Muscle layer of duodenum (tissue), 2 donors: ENCODE measurements around the gene DEDD2.

Experiments used
- H3K27ac ChIP-seq: one replicate; pipeline ENCODE4 v1.7.0; 2013; ENCODE audit warnings: mild to moderate bottlenecking, low read length
- H3K27me3 ChIP-seq: one replicate; pipeline ENCODE4 v1.7.0; 2013; ENCODE audit warnings: low read depth, mild to moderate bottlenecking, control low read depth, low read length
- H3K36me3 ChIP-seq, 2 donors: one replicate each; pipeline ENCODE4 v1.7.0; 2013; ENCODE audit warnings: low read length in 2 of 2, control low read depth in 1 of 2, mild to moderate bottlenecking in 1 of 2; ENCODE audit not compliant: insufficient read depth in 2 of 2, control insufficient read depth in 1 of 2
- H3K4me1 ChIP-seq, 2 donors: one replicate each; pipeline ENCODE4 v1.7.0; 2013; ENCODE audit warnings: low read length in 2 of 2, mild to moderate bottlenecking in 2 of 2, control low read depth in 1 of 2, moderate library complexity in 1 of 2; ENCODE audit not compliant: insufficient read depth in 2 of 2, control insufficient read depth in 1 of 2
- H3K4me3 ChIP-seq, 2 donors: one replicate each; pipeline ENCODE4 v1.7.0; 2013; ENCODE audit warnings: low read length in 2 of 2, low read depth in 1 of 2, mild to moderate bottlenecking in 1 of 2
- H3K9me3 ChIP-seq, 2 donors: one replicate each; pipeline ENCODE4 v1.7.0; 2013; ENCODE audit warnings: low read length in 2 of 2, control low read depth in 1 of 2, mild to moderate bottlenecking in 1 of 2; ENCODE audit not compliant: control insufficient read depth in 1 of 2
- donor health status: healthy.

Gene DEDD2

GRCh38 chr19:42156571-42156970 is 60.9 kb downstream of the DEDD2 start:
- Histone ChIP-seq H3K4me3 (no peak overlapping the region), H3K4me1 (no peaks in the 10 kb centered on the region), H3K36me3 (no peaks in the 10 kb centered on the region), H3K9me3 (no peaks in the 10 kb centered on the region), H3K27ac (no peak overlapping the region), H3K27me3 (peaks cover 5% of the 10 kb centered on the region)

- Histone ChIP-seq H3K36me3 (no peaks in the 10 kb centered on the region), H3K4me1 (no peaks in the 10 kb centered on the region), H3K27ac (no peak overlapping the region), H3K27me3 (peaks cover 5% of the 10 kb centered on the region), H3K4me3 (no peak overlapping the region), H3K9me3 (no peaks in the 10 kb centered on the region)
Observed at GRCh38 chr19:42155796-42156195, 61.7 kb downstream of the DEDD2 start.

GRCh38 chr19:42154471-42155323 is 62.8 kb downstream of the DEDD2 start:
- H3K9me3 ChIP-seq = no peaks in the 10 kb centered on the region
- no peak overlapping the region for H3K4me3 ChIP-seq
- H3K27me3 ChIP-seq = peaks cover 5% of the 10 kb centered on the region
- no peaks in the 10 kb centered on the region for H3K36me3 ChIP-seq
- H3K27ac ChIP-seq = no peak overlapping the region
- H3K4me1 ChIP-seq = no peaks in the 10 kb centered on the region

GRCh38 chr19:42153672-42154433 is 63.6 kb downstream of the DEDD2 start:
- Histone ChIP-seq H3K27me3 (peaks cover 5% of the 10 kb centered on the region), H3K4me3 (no peak overlapping the region), H3K4me1 (no peaks in the 10 kb centered on the region), H3K27ac (no peak overlapping the region), H3K9me3 (no peaks in the 10 kb centered on the region), H3K36me3 (no peaks in the 10 kb centered on the region)

GRCh38 chr19:42152910-42153671 is 64.4 kb downstream of the DEDD2 start:
- Histone ChIP-seq H3K36me3 (no peaks in the 10 kb centered on the region), H3K27me3 (peaks cover 5% of the 10 kb centered on the region), H3K27ac (no peak overlapping the region), H3K4me1 (no peaks in the 10 kb centered on the region), H3K4me3 (no peak overlapping the region), H3K9me3 (no peaks in the 10 kb centered on the region)

GRCh38 chr19:42151782-42152684 is 65.4 kb downstream of the DEDD2 start:
- no peaks in the 10 kb centered on the region for H3K9me3 ChIP-seq
- H3K4me3 ChIP-seq = no peak overlapping the region
- no peak overlapping the region for H3K27ac ChIP-seq
- no peaks in the 10 kb centered on the region for H3K36me3 ChIP-seq
- H3K27me3 ChIP-seq = peaks cover 5% of the 10 kb centered on the region
- no peaks in the 10 kb centered on the region for H3K4me1 ChIP-seq

GRCh38 chr19:42150911-42151361 is 66.5 kb downstream of the DEDD2 start:
- Histone ChIP-seq H3K27me3 (peaks cover 5% of the 10 kb centered on the region), H3K4me1 (no peaks in the 10 kb centered on the region)

GRCh38 chr19:42150364-42150763 is 67.1 kb downstream of the DEDD2 start:
- Histone ChIP-seq H3K27ac (no peak overlapping the region), H3K36me3 (no peaks in the 10 kb centered on the region), H3K9me3 (no peaks in the 10 kb centered on the region), H3K4me1 (no peaks in the 10 kb centered on the region), H3K27me3 (peaks cover 4% of the 10 kb centered on the region), H3K4me3 (no peak overlapping the region)

More at GRCh38 chr19:42150911-42151361, 66.5 kb downstream of the DEDD2 start:
- Histone ChIP-seq H3K36me3 (no peaks in the 10 kb centered on the region), H3K4me3 (no peak overlapping the region), H3K9me3 (no peaks in the 10 kb centered on the region), H3K27ac (no peak overlapping the region)

GRCh38 chr19:42149447-42150202 is 67.9 kb downstream of the DEDD2 start:
- Histone ChIP-seq H3K4me1 (no peaks in the 10 kb centered on the region), H3K36me3 (no peaks in the 10 kb centered on the region), H3K4me3 (no peak overlapping the region), H3K27me3 (no peaks in the 10 kb centered on the region), H3K27ac (no peak overlapping the region), H3K9me3 (no peaks in the 10 kb centered on the region)
